GM11168 (cell line): ENCODE results near the gene NONO.
"Not testable (repeated sequence)": the region's sequence is repeated elsewhere in the genome, so short reads cannot be mapped to it uniquely, and the experiment has no call there.

ENCODE experiments used
- in situ Hi-C: fragments of 300-500 bp; cut with MboI; formaldehyde crosslinking; loops from one replicate; pipeline ENCODE4 v1.12.0; 2022; ENCODE audit warnings: low sequenced_read_pairs; ENCODE audit not compliant: unreplicated experiment

NONO gene, protein sequence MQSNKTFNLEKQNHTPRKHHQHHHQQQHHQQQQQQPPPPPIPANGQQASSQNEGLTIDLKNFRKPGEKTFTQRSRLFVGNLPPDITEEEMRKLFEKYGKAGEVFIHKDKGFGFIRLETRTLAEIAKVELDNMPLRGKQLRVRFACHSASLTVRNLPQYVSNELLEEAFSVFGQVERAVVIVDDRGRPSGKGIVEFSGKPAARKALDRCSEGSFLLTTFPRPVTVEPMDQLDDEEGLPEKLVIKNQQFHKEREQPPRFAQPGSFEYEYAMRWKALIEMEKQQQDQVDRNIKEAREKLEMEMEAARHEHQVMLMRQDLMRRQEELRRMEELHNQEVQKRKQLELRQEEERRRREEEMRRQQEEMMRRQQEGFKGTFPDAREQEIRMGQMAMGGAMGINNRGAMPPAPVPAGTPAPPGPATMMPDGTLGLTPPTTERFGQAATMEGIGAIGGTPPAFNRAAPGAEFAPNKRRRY

DNA sequence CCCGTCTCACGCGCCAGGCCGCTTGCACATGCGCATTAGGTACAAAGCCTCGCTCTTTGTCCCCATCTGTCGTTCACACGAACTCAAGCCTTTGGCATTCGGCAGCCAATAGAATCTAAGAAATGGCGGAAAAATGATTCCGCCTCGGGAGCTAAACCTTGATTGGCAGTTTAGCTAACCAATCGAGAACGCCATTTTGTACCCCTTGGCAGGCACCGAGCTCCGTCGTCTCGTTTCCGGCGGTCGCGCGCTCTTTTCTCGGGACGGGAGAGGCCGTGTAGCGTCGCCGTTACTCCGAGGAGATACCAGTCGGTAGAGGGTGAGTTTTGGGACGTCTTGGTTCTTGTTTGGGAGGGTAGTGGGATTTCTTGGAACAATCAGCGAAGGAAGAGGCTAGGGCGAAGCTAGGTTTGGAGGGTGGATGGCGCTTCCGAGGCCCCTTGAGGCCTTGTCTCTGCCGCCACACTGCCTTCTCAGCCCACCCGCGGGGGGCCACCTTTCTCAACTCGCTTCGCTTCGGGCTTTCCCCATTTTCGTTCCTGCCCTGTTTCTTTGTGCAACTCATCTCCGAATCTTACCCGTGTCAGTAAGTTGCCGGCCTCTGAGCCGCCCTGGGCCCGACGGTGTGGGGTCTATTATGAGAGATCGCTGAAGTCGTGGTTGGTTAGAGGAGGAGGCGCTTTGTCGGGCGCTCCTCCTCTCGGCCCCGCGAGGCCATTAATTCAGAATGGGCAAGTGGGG, at the start of gene NONO:
NONO (plus strand) TSS at position 233 of the 741 bp plus-strand sequence. CDS start 7,003 bp downstream, outside the sequence.
- in situ Hi-C loops = no loop called here

DNA sequence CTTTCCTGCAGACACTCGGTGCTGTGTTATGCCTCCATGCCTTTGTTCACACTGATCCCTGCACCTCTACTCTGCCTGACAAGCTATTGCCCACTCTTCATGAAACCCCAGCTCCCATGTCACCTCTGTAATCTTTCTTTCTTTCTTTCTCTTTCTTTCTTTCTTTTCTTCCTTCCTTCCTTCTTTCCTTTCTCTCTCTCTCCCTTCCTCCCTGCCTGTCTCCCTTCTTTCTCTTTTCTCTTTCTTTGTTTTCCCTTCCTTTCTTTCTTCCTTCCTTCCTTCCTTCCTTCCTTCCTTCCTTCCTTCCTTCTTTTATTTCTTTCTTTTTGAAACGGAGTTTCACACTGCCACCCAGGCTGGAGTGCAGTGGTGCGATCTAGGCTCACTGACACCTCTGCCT, 48.0 kb upstream of the NONO start:
- in situ Hi-C loops = no loop called here

GRCh38 chrX:71236836-71237235, 46.6 kb upstream of the NONO start:
- in situ Hi-C loops = no loop called here

DNA sequence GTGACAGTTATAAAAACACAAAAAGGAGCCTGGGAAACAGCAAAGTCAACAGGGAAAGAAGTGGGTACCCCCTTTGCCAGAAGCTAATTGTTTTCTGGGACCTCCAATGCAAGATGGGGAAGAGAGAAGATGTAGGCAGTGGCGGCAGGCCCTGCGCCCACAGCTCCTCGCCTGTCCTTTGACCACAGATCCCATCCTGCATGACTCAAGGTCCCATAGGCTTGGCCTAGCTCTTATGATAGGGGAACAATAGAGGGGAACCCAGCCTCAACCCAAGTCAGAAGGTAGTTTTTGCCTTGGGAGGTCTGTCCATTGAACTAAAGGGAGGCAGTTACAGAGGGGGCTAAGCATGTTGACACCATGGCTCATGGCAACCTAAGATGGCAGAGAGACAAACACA, 43.7 kb upstream of the NONO start:
- in situ Hi-C loops = loop anchor here (5.0 kb wide), 1 partner anchor 37 kb away; no protein-coding TSS in a partner anchor

GRCh38 chrX:71241301-71241700, 42.1 kb upstream of the NONO start:
- in situ Hi-C loops = loop anchor here (5.0 kb wide), 1 partner anchor 39 kb away; no protein-coding TSS in a partner anchor

- in situ Hi-C loops = loop anchor here (5.0 kb wide), 1 partner anchor 42 kb away; no protein-coding TSS in a partner anchor
Observed at GRCh38 chrX:71244359-71245128, 38.9 kb upstream of the NONO start.

DNA sequence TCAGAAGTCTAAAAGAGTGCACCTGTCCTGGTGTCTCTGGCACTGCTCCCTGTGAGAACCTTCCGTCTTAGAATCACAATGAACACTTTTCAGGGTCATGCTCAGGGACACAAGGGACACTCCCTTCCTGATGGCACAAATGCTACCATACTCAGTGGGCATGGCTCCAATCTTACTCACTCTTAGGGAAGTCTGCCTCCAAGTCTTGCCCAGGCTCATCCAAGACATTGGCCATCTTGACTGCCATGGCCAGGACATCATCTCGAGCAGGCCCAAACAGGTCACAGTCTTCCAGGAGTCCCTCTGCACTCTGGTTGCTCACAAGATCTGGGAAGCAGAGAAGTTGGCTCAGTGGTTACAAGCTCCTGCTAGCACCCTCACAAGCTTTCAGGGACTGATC, 38.3 kb upstream of the NONO start:
- in situ Hi-C loops = no loop called here

DNA sequence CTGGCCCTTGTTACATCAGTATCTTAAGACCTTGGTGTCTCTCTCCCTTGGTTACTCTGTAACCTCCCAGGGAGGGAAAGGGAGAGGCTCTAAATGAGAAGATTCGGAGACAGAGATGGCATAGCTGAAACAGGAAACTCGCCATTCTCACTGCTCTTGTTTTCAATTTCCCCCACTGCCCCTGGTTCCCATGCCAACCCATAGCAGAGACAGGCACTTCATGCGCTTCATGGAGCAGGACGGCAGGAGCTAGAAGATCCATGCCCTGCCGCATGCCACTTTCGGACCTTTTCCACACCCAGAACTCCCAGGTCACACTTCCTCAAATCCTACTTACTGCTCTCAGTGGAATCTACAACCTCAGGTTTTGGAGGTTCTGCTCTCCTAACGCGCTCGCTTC, 32.6 kb upstream of the NONO start:
- in situ Hi-C loops = no loop called here

GRCh38 chrX:71251466-71251973, 31.9 kb upstream of the NONO start:
- in situ Hi-C loops = no loop called here

DNA sequence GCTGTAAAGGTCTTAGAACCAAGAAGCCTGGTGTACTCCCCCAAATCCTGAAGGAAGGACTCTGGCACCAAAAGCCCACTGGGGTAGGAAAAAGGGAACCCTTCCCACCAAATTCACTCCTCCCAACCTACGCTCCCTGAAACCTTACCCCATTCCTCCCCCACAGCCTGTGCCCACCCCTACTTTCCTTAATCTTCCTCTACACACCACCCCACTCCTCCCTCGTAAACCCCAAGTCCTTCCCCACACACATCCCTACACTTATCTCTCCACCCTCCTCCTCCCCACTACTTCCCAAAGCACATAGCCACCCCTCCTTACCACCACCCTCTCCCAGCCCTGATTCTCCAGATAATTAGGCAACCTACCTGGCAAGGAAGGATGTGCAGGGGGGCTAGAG, 31.2 kb upstream of the NONO start:
- in situ Hi-C loops = no loop called here

DNA sequence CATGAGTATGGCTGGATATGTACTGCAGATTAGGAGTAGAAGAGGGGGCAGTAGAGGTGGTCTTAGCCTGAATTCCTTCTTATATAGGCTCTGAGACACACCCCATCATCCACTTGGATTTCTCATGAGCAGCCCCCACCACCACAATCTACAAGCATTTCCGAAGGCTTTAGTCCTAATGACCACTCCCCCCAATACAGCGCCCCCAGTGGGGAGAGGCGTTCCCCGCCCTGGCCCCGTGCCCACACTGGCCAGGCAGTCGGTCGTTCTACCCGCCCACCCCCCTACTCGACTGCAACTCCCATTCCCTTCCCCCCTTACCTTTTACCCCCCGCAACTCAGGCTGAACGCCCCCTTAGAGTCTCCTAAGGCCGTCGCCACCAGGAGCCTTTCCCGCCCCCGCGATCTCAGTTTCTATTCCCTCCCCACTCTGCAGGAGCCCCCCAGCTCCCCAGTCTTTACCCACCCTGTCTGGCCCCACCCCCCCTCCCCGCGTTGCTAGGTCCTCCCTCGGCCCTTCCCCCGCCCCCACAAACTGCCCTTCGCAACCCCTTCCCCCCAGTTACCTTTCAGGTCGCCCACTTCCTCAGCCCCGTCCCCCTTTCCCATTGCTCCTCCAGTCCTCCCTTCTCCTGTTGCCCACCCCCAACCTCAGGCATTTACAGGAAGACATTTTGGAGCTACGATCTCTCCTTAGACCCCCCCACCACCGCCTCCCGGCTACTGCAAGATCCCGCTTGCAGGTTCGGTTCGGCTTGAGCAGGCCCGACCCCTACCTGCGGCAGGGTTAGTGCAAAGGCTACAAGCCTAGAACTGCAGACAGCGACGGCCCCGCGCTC, 30.0 kb upstream of the NONO start:
- in situ Hi-C loops = no loop called here

DNA sequence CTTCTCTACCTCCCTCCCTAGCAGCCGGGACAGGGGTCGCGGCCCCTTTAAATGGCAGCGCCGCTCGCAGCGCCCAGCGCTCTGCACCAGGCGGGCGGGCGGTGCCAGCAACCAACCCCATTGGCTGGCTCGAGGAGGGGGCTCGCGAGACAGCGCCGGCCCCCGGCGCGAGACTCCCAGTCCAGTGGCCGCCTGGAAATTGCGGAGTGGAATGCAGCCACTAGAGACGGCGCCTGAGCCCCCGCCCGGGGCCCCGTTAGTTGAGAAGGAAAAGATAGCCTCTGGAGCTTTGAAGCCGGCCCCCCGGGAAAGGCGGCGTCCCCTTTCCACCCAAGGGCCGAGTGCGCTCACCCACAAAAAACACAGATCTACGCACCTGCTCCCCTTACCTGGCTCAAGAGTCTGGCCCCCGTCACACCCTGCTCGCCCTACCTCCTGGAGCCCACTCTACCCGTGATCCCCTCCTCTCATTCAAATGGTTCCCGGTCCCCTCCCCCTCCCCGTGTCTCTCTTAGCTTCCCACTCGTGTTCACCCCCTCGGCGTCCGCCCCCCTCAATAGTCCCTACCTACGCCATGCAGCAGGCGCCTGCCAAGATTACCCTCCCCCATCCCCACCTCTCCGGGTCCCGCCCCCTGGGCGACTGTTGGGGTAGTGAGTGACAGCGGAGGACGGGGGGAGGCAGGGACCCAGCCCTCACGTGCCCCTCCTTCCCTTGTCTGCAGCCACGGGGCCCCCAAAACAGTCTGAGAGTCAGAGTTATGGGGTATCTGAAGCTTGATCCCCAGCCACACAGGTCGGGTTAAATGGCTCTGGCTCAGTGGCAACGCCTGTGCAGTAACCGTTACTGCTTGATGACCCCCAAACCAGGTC, 29.1 kb upstream of the NONO start, which contains the start of gene ZMYM3:
ZMYM3 (minus strand) TSS at position 49 of the 872 bp plus-strand sequence. CDS start 885 bp downstream, outside the sequence.
- in situ Hi-C loops = no loop called here

DNA sequence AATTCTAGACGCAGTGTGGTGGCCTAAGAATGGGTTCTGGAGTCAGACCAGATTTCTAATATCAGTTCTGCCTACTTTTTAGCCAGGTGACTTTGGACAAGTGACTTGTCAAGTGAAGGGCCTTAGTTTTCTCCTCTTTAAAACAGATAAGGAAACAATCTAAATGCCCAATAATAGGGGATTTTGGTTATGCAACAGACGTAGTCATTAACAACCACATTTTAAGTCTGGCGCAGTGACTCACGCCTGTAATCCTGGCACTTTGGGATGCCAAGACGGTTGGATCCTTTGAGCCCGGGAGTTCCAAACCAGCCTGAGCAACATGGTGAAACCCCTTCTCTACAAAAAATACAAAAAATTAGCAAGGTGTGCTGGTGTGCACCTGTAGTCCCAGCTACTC, 27.4 kb upstream of the NONO start:
- in situ Hi-C loops = no loop called here

DNA sequence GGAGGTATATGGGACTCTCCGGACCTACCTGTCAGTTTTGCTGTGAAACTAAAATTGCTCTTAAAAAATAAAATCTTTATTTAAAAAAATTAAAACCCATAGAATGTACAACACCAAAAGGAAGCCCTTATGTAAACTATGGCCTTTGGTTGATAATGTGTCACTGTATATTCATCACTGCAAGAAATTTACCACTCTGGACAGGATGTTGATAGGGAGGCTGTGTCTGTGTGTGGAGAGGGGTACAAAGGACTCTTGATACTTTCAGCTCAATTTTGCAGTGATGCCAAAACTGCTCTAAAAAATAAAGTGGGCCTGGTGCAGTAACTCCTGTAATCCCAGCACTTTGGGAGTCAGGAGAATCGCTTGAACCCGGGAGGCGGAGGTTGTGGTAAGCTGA, 26.6 kb upstream of the NONO start:
- in situ Hi-C loops = no loop called here

DNA sequence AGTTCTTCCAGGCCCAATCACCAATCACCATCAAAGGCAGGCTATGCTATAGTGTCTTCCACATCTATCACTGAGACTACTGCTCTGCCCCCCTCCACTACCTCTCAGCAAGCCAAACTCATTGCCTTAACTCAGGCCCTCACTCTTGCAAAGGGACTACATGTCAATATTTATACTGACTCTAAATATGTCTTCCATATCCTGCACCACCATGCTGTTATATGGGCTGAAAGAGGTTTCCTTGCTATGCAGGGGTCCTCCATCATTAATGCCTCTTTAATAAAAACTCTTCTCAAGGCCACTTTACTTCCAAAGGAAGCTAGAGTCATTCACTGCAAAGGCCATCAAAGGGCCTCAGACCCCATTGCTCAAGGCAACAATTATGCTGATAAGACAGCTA, 14.8 kb upstream of the NONO start:
- in situ Hi-C loops = not testable (repeated sequence)

DNA sequence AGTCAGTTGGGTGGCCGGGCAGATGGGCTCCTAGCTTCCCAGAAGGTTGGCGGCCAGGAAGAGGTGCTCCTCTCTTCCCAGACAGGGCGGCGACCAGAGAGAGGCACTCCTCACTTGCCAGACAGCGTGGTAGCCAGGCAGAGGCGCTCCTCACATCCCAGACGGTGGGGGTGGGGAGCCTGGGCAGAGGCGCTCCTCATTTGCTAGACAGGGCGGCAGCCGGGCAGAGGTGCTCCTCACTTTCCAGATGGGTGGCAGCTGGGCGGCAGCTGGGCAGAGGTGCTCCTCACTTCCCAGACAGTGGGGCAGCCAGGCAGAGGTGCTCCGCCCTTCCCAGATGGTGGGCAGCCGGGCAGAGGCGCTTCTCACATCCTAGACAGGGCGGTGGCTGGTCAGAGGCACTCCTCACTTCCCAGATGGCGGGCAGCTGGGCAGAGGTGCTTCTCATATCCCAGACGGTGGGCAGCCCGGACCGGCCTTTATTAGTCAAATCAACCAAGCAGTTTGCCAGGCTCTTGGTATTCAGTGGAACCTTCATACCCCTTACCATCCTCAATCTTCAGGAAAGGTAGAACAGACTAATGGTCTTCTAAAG, 13.5 kb upstream of the NONO start:
- in situ Hi-C loops = no loop called here

- in situ Hi-C loops = not testable (repeated sequence)
Observed at GRCh38 chrX:71272313-71272712, 11.1 kb upstream of the NONO start.

DNA sequence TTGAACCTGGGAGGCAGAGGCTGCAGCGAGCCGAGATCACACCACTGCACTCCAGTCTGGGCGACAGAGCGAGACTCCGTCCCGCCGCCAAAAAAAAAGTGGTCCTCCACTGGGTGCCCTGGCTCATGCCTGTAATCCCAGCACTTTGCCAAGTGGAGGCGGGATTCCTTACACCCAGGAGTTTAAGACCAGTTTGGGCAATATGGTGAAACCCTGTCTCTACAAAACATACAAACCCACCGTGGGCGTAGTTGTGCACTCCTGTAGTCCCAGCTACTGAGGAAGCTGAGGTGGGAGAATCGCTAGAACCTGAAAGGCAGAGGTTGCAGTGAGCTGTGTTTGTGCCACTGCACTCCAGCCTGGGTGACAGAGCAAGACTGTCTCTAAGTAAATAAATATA, 2.1 kb upstream of the NONO start:
- in situ Hi-C loops = not testable (repeated sequence)
